Hepatocyte (in vitro differentiated cells): ENCODE measurements around the gene COX20. TPM values are rescaled to one million over a fixed set of nuclear protein-coding genes. Genes with fewer than 3 reads are reported as not detected.

ENCODE experiments used
- DNase-seq: peaks from one replicate; pipeline ENCODE4 v3.0.0-alpha.2; 2016; ENCODE audit warnings: low spot score
- H2AFZ ChIP-seq: fragments of 200-600 bp; sonication (generic); 2 replicates; pipeline ENCODE4 v1.6.0; 2016; ENCODE audit warnings: antibody characterized with exemption, mild to moderate bottlenecking
- H3K27ac ChIP-seq: fragments of 200-600 bp; sonication (generic); 2 replicates; pipeline ENCODE4 v1.5.1; 2016; ENCODE audit warnings: mild to moderate bottlenecking
- H3K27me3 ChIP-seq: fragments of 200-600 bp; sonication (generic); 2 replicates; pipeline ENCODE4 v1.6.1; 2016
- H3K36me3 ChIP-seq: fragments of 200-600 bp; sonication (generic); replicated peaks from 2 replicates; pipeline ENCODE4 v1.5.1; 2016; ENCODE audit warnings: low read depth; ENCODE audit not compliant: insufficient read depth
- H3K4me1 ChIP-seq: fragments of 200-600 bp; sonication (generic); 2 replicates; pipeline ENCODE4 v1.5.1; 2016; ENCODE audit warnings: mild to moderate bottlenecking, moderate library complexity; ENCODE audit not compliant: insufficient read depth
- H3K4me2 ChIP-seq: fragments of 200-600 bp; sonication (generic); 2 replicates; pipeline ENCODE4 v1.6.0; 2016
- H3K4me3 ChIP-seq: fragments of 200-600 bp; sonication (generic); 2 replicates; pipeline ENCODE4 v1.5.1; 2016; ENCODE audit warnings: mild to moderate bottlenecking
- H3K79me2 ChIP-seq: fragments of 200-600 bp; sonication (generic); 2 replicates; pipeline ENCODE4 v1.6.0; 2017; ENCODE audit warnings: mild to moderate bottlenecking
- H3K9me2 ChIP-seq: fragments of 200-600 bp; sonication (generic); replicated peaks from 2 replicates; pipeline ENCODE4 v1.6.0; 2017; ENCODE audit warnings: mild to moderate bottlenecking; ENCODE audit not compliant: insufficient read depth
- H3K9me3 ChIP-seq: fragments of 200-600 bp; sonication (generic); 2 replicates; pipeline ENCODE4 v1.5.1; 2016; ENCODE audit warnings: low read depth, mild to moderate bottlenecking
- H4K20me1 ChIP-seq: fragments of 200-600 bp; sonication (generic); 2 replicates; pipeline ENCODE4 v1.6.0; 2016; ENCODE audit warnings: mild to moderate bottlenecking; ENCODE audit not compliant: insufficient read depth, poor library complexity, severe bottlenecking
- CTCF ChIP-seq: fragments of 200-600 bp; sonication (generic); IDR thresholded peaks from 2 replicates; pipeline ENCODE4 v1.5.1; 2016; ENCODE audit warnings: antibody characterized with exemption, mild to moderate bottlenecking; ENCODE audit not compliant: poor library complexity
- EZH2 ChIP-seq: fragments of 200-600 bp; sonication (generic); IDR thresholded peaks from 2 replicates; pipeline ENCODE4 v1.6.1; 2016; ENCODE audit warnings: antibody characterized with exemption, mild to moderate bottlenecking, borderline replicate concordance
- EZH2phosphoT487 ChIP-seq: fragments of 200-600 bp; sonication (generic); IDR thresholded peaks from one replicate; pipeline ENCODE4 v1.6.1; 2018; ENCODE audit warnings: antibody characterized with exemption, mild to moderate bottlenecking, low read depth, moderate library complexity; ENCODE audit not compliant: unreplicated experiment, severe bottlenecking
- WGBS: methylation state at CpG from one replicate; pipeline ENCODE4 v1.1.6; 2016; ENCODE audit warnings: low lambda C conversion rate; ENCODE audit errors: missing lambda C conversion rate; 5-methylcytosine and 5-hydroxymethylcytosine counted together
- polyA plus RNA-seq: library from polyadenylated mRNA; unstranded; fragments of >200 nt; fragmentation: Nextera tagmentation; extraction: Ambion mirVana; gene quantifications from 2 replicates; pipeline ENCODE4 v1.2.1, GENCODE V29; 2016
- total RNA-seq: library from RNA; depleted of rRNA; stranded (reverse); fragments of >200 nt; gene quantifications from 2 replicates; pipeline ENCODE4 v1.2.3, GENCODE V29; 2014

COX20 gene
- total and polyA plus RNA-seq, 2 experiments from 2014 or later, result 32.0 to 61.9 TPM

DNA sequence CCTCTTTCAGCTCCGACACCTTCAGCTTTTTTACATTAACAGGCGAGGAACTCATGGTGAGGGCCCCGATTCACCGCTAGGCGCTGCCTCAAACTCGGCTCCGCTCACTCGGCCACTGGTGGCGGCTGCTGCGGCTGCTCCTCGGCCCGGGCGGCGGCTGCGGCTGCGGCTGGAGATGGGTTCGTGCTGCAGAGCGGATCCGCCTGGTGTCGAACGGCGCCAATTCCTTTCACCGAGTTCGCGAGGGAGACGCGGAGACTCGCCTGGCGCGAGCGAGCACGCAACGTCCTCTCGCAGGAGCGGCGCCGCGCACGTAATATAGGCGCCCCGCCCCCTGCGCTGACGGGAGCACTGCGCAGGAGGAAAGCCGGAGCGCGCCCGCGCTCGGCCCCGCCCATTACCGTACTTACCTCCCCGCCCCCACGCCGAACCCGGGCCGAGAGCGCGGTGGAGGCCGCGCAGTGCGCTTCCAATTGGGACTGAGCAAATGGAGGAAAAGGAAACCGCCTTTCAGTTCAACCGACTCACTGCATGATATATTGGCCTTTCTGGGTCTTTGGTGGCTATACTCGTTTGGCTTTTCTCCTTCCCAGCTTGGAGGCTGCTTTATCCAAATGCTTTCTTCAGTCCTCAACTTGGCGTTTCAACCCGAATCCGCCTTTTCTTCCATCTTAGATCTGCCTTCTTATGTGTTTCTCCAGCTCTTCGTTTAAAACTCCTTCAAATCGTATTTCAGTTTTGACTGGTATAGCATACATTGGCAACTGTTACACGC, 29.0 kb downstream of the COX20 start, which contains the start of gene HNRNPU:
TSS of gene HNRNPU (minus strand) at position 291 of the 775 bp plus-strand sequence. CDS start at position 55, 236 bp downstream.
- Histone ChIP-seq H3K9me2 (no peaks in the 10 kb centered on the region), H3K79me2 (peaks cover 46% of the 10 kb centered on the region), H3K9me3 (no peaks in the 10 kb centered on the region), H3K27me3 (no peaks in the 10 kb centered on the region), H2AFZ (peak within 1 kb of the TSS; percentile 82), H3K4me1 (peaks cover 40% of the 10 kb centered on the region), H3K4me3 (peak within 1 kb of the TSS; percentile 97), H4K20me1 (peaks cover 33% of the 10 kb centered on the region), H3K4me2 (peak within 1 kb of the TSS; percentile 84), H3K36me3 (peaks cover 4% of the 10 kb centered on the region), H3K27ac (peak within 1 kb of the TSS; percentile 100)
- peak; percentile 100 for DNase-seq
- TF ChIP-seq CTCF (peak; percentile 24), EZH2phosphoT487 (no peak)
- WGBS, result 1% methylated on average over 54 of the region's 71 CpGs

- TF ChIP-seq CTCF (no peak), EZH2phosphoT487 (no peak), EZH2 (no peak)
- WGBS, result 21% methylated on average over 9 of the region's 9 CpGs
- Histone ChIP-seq H3K27ac (peak overlapping the region; percentile 98), H3K9me2 (no peaks in the 10 kb centered on the region), H3K4me1 (peaks cover 34% of the 10 kb centered on the region), H4K20me1 (peaks cover 28% of the 10 kb centered on the region), H3K36me3 (peaks cover 4% of the 10 kb centered on the region), H3K27me3 (no peaks in the 10 kb centered on the region), H3K4me2 (peak overlapping the region; percentile 84), H3K79me2 (peaks cover 40% of the 10 kb centered on the region), H3K9me3 (no peaks in the 10 kb centered on the region), H2AFZ (peak overlapping the region; percentile 82), H3K4me3 (peak overlapping the region; percentile 37)
- DNase-seq, result peak; percentile 39
Measured at GRCh38 chr1:244865028-244865371, 29.5 kb downstream of the COX20 start.

DNA sequence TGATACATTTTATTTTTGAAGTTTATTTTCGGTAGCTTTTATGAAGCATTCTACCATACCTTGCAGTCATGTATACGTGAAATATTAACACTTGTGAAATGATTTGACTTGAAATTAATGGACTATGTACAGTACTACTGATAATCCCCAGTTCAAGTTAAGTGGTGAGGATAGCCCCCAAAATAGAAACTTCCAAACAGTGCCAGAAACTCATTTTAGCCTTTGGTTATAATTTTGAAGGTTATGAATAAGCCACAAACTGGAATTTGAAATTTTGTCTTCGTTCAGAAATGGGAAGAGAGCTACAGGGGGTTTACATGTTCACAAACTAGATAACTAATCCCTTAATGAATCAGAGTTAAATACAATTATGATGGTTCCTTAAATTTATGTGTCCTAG, 30.4 kb downstream of the COX20 start:
- H3K4me3 ChIP-seq, result no peak overlapping the region
- H3K4me1 ChIP-seq, result peaks cover 26% of the 10 kb centered on the region
- H2AFZ ChIP-seq, result peak overlapping the region; percentile 82
- H3K36me3 ChIP-seq, result no peaks in the 10 kb centered on the region
- no peaks in the 10 kb centered on the region for H3K9me2 ChIP-seq
- H3K27ac ChIP-seq, result peak overlapping the region; percentile 98
- no peaks in the 10 kb centered on the region for H3K9me3 ChIP-seq
- no peak for DNase-seq
- peaks cover 32% of the 10 kb centered on the region for H3K79me2 ChIP-seq
- TF ChIP-seq EZH2phosphoT487, result no peak
- no peak for TF ChIP-seq EZH2
- TF ChIP-seq CTCF, result no peak
- no peaks in the 10 kb centered on the region for H3K27me3 ChIP-seq
- peak overlapping the region; percentile 84 for H3K4me2 ChIP-seq
- H4K20me1 ChIP-seq, result peaks cover 20% of the 10 kb centered on the region
- WGBS, result 73% methylated on average over 3 of the region's 3 CpGs
